Skeletal muscle tissue (tissue), 4 donors: ENCODE measurements around the gene CFH. TPM values are rescaled to one million over a fixed set of nuclear protein-coding genes. Genes with fewer than 3 reads are reported as not detected.

ENCODE experiments used
- H3K27ac ChIP-seq: one replicate; pipeline ENCODE4 v1.7.0; 2013; ENCODE audit warnings: mild to moderate bottlenecking, low read depth, low read length, inconsistent platforms
- H3K27me3 ChIP-seq, 3 donors: one replicate each; pipeline ENCODE4 v1.7.0; 2013; ENCODE audit warnings: low read length in 3 of 3; ENCODE audit not compliant: control insufficient read depth in 3 of 3, insufficient read depth in 3 of 3
- H3K36me3 ChIP-seq, 3 donors: one replicate each; pipeline ENCODE4 v1.7.0; 2013; ENCODE audit warnings: low read length in 3 of 3; ENCODE audit not compliant: control insufficient read depth in 3 of 3, insufficient read depth in 3 of 3
- H3K4me1 ChIP-seq, 3 donors: one replicate each; pipeline ENCODE4 v1.7.0; 2013; ENCODE audit warnings: low read length in 3 of 3, mild to moderate bottlenecking in 3 of 3; ENCODE audit not compliant: control insufficient read depth in 3 of 3, insufficient read depth in 3 of 3
- H3K4me3 ChIP-seq, 3 donors: one replicate each; pipeline ENCODE4 v1.7.0; 2013; ENCODE audit warnings: low read length in 3 of 3
- H3K9ac ChIP-seq, 3 donors: one replicate each; pipeline ENCODE4 v1.7.0; 2013; ENCODE audit warnings: low read length in 3 of 3, mild to moderate bottlenecking in 3 of 3, moderate library complexity in 2 of 3, low read depth in 1 of 3
- H3K9me3 ChIP-seq, 3 donors: one replicate each; pipeline ENCODE4 v1.7.0; 2013; ENCODE audit warnings: low read length in 3 of 3; ENCODE audit not compliant: control insufficient read depth in 3 of 3
- total RNA-seq: library from RNA; depleted of rRNA; stranded (reverse); fragments of >200 nt; gene quantifications from one replicate; pipeline ENCODE4 v1.2.3, GENCODE V29; 2014
- donor health status: Osteomylitis.

CFH gene
- total RNA-seq, 1 donor from 2014 or later = 119 TPM

DNA sequence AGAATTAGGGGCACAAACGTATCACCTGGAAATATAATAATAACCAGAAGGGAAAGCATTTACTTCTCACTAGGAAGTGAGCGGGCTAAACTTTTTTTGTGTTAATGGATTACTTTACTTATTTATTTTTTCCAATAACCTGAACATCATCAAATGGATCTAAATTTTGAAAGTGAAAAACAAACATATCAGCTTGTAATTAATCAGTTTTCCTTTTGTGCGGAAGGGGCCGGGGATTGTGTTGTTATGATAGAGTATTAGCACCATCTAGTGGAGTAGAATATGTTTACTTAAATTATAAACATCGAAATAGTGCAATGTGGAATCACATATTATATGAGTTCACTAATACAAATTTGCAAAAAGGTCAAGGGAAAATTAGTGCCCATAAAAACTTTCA is 9.0 kb downstream of the CFH start:
- Histone ChIP-seq H3K4me1 (peaks cover 4 to 8% (median 6%) of the 10 kb centered on the region in 3 donors), H3K36me3 (no peaks in the 10 kb centered on the region), H3K9ac (peak overlapping the region in 2 of 3 donors; percentile 3 to 35), H3K4me3 (peak overlapping the region in 2 of 3 donors; percentile 52 to 64), H3K27me3 (no peaks in the 10 kb centered on the region), H3K27ac (no peak overlapping the region), H3K9me3 (no peaks in the 10 kb centered on the region)

DNA sequence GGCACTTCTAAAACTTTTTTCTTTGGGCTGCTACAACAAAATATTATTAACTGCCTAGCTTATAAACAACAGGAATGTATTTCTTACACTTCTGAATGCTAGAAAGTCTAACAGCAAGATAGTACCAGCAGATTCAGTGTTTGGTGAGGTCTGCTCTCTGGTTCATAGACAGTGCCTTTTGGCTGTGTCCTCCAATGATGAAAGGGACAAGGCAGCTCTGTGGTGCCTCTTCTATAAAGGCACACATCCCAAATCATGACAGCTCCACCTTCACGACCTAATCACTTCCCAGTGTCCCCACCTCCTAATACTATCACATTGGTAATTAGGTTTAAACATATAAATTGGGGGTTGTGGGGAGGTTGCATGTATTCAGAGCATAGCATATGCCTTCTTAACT is 9.5 kb downstream of the CFH start:
- H3K4me3 ChIP-seq = no peak overlapping the region
- H3K36me3 ChIP-seq = no peaks in the 10 kb centered on the region
- H3K9ac ChIP-seq = no peak overlapping the region
- H3K27ac ChIP-seq = no peak overlapping the region
- no peaks in the 10 kb centered on the region for H3K27me3 ChIP-seq
- H3K9me3 ChIP-seq = no peaks in the 10 kb centered on the region
- H3K4me1 ChIP-seq = peaks cover 4 to 8% (median 6%) of the 10 kb centered on the region in 3 donors

DNA sequence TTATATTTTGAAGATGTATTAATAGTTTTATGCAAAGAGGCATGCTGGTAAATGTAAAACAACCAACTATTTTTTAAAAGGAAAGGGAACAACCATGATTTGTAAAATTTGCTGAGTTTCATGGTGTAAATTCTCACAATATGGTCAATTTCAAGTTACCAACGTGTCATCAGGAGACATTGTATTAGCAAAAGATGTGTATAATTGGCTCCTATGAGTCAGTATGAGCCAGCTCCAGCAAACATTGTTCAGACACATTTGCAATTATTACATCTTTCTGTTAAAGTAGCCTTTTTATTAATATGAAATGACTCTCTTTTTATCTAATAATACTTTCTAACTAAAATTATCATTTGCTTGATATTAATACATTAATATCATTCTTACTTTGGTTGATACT is 15.3 kb downstream of the CFH start:
- no peak overlapping the region for H3K27ac ChIP-seq
- peaks cover 0 to 2% (median 0%) of the 10 kb centered on the region in 3 donors for H3K36me3 ChIP-seq
- peaks cover 0 to 2% (median 0%) of the 10 kb centered on the region in 3 donors for H3K9me3 ChIP-seq
- no peak overlapping the region for H3K4me3 ChIP-seq
- no peaks in the 10 kb centered on the region for H3K4me1 ChIP-seq
- H3K9ac ChIP-seq = no peak overlapping the region
- no peaks in the 10 kb centered on the region for H3K27me3 ChIP-seq

DNA sequence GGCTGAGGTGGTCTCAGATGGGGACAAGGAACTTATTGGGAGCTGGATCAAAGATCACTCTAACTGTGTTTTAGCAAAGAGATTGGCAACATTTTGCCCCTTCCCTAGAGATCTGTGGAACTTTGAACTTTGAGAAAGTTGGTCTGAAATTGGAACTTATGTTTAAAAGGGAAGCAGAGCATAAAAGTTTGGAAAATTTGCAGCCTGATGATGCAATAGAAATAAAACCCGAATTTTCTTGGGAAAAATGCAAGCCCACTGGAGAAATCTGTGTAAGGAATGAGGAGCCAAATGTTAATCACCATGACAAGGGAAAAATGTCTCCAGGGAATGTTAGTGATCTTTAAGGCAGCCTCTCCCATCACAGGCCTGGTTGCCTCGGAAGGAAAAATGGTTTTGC is 17.2 kb downstream of the CFH start:
- H3K4me3 ChIP-seq = no peak overlapping the region
- peaks cover 0 to 4% (median 0%) of the 10 kb centered on the region in 3 donors for H3K36me3 ChIP-seq
- H3K27ac ChIP-seq = no peak overlapping the region
- H3K27me3 ChIP-seq = no peaks in the 10 kb centered on the region
- H3K9ac ChIP-seq = no peak overlapping the region
- no peaks in the 10 kb centered on the region for H3K4me1 ChIP-seq
- H3K9me3 ChIP-seq = peaks cover 0 to 2% (median 0%) of the 10 kb centered on the region in 3 donors

DNA sequence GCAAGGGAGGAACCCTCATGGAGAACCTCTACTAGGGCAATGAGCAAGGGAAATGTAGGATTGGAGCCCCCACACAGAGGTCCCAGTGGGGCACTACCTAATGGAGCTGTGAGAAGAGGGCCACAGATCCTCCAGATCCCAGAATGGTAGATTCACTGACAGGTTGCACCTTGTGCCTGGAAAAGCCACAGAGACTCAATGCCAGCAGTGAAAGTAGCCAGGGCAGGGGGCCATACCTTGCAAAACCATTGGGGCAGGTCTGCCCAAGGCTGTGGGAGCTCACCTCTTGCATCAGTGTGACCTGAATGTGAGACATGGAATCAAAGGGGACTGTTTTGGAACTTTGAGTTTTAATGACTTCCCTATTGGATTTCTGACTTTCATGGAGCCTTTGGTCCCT is 17.9 kb downstream of the CFH start:
- H3K4me3 ChIP-seq = no peak overlapping the region
- peaks cover 0 to 2% (median 0%) of the 10 kb centered on the region in 3 donors for H3K9me3 ChIP-seq
- H3K9ac ChIP-seq = no peak overlapping the region
- no peaks in the 10 kb centered on the region for H3K4me1 ChIP-seq
- no peaks in the 10 kb centered on the region for H3K27me3 ChIP-seq
- H3K36me3 ChIP-seq = peaks cover 0 to 4% (median 0%) of the 10 kb centered on the region in 3 donors
- H3K27ac ChIP-seq = no peak overlapping the region

DNA sequence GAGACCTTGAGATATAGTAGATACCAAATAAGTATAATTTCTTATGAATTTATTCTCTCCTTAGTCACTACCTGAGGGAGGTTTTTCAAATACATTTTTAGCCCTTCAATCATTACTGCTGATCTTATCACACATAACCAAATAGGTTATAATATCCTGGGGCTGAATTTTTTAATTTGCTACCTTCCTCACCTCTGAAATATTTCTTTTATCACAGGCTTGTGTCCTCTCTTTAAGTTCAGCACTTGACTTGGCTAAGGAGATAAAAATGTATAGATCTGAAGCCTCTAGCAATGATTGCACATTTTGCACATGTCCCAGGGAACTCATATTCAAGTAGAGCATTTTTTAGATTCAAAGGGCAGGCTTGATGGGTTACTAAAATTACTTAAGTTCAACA is 23.1 kb downstream of the CFH start:
- H3K27me3 ChIP-seq = no peaks in the 10 kb centered on the region
- peaks cover 0 to 12% (median 0%) of the 10 kb centered on the region in 3 donors for H3K36me3 ChIP-seq
- H3K4me1 ChIP-seq = no peaks in the 10 kb centered on the region
- H3K9ac ChIP-seq = no peak overlapping the region
- H3K9me3 ChIP-seq = no peaks in the 10 kb centered on the region
- H3K4me3 ChIP-seq = no peak overlapping the region
- no peak overlapping the region for H3K27ac ChIP-seq

DNA sequence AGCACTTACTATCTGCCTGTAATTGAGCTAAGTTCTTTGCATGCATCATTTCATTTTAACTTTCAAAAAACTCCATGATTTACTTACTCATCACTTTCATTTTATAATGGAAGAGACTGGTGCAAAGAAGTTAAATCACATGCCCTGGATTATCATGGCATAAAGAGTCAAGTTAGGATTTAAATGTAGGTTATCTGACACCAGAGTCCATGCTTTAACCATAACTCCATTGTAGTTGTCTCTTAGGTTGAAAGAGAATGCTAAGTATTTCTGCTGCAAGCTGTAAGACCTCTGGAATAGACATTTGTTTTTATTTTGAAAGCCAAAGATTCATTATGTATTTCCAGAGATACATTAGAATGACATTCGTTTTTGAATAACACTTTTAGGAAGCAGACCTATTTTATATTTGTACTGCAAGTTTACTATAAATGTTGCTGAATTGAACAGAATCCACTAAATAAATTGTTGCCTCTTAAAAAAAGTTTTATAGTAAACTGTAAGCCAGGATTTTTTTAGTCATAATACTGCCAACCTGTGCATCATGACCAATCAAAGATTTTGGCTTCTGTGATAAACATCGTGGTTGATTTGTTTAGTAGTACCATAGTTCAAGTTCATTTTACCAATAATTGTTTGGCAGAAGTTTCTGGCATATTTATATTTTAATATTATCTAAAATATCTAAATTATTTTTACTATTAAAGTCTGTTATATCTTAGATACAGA is 26.1 kb downstream of the CFH start:
- Histone ChIP-seq H3K27me3 (no peaks in the 10 kb centered on the region), H3K9me3 (no peaks in the 10 kb centered on the region), H3K4me3 (no peak overlapping the region), H3K9ac (no peak overlapping the region), H3K27ac (no peak overlapping the region), H3K36me3 (peaks cover 0 to 15% (median 0%) of the 10 kb centered on the region in 3 donors), H3K4me1 (no peaks in the 10 kb centered on the region)

DNA sequence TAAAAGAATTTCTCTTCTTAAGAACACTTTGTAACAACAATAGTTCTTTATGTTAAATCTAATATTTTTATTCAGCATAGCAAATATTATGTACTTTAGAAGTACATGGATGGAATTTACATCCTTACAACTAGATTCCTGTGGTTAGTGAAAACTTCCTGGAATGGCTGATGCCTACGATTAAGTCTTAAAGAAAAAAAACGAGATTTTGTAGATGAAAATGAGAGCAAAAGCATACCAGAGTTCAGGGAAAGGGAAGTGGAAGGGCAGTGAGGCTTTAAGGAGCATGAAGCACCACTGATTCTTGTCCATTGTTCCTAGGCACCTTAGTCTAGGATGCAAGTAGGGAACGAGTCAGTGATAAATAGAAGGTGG is 26.7 kb downstream of the CFH start:
- H3K36me3 ChIP-seq = peaks cover 0 to 15% (median 0%) of the 10 kb centered on the region in 3 donors

DNA sequence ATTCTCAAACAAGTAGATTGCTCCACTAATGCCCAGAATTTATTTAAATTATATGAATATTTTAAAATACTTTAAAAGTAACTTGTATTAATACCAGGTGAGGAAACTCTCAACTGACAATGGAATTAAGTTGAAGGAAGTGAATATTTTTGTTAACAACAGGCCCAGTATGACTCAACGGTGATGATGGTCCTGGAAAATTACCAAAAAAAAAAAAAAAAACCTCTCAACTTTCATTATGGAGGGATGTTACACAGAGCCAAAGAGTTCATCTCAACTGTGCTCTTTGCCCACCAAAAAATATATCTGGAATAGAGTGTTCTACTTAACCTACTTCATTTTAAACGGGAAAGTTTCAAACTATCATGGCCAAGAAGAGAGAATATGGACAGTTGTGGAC is 28.3 kb downstream of the CFH start:
- Histone ChIP-seq H3K27me3 (no peaks in the 10 kb centered on the region), H3K4me1 (no peaks in the 10 kb centered on the region), H3K9me3 (no peaks in the 10 kb centered on the region), H3K9ac (no peak overlapping the region), H3K36me3 (peaks cover 0 to 11% (median 0%) of the 10 kb centered on the region in 3 donors), H3K27ac (no peak overlapping the region), H3K4me3 (no peak overlapping the region)

More for the DNA sequence above, 26.7 kb downstream of the CFH start:
- no peak overlapping the region for H3K9ac ChIP-seq
- no peaks in the 10 kb centered on the region for H3K27me3 ChIP-seq
- H3K9me3 ChIP-seq = no peaks in the 10 kb centered on the region
- H3K4me1 ChIP-seq = no peaks in the 10 kb centered on the region
- H3K4me3 ChIP-seq = no peak overlapping the region
- H3K27ac ChIP-seq = no peak overlapping the region

DNA sequence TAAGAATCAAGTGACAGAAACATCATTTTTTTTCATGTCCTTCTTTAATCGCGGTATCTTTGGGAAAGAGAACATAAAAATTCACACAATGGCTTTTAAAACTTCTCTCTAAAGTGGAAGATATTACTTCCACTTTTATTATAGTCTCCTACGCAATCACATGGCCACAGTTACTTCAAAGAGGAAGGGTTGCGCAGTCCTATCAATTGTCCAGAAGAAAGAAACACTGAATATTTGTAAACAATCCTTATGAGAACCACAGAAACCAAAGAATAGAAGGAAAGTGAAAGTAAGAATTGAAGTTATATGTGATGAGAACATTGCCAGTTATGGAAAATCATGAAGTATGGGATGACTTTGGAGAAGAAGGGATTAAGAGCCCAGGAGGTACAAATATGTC is 32.6 kb downstream of the CFH start:
- Histone ChIP-seq H3K9me3 (no peaks in the 10 kb centered on the region), H3K4me1 (no peaks in the 10 kb centered on the region), H3K36me3 (peaks cover 0 to 10% (median 9%) of the 10 kb centered on the region in 3 donors), H3K27me3 (no peaks in the 10 kb centered on the region), H3K9ac (no peak overlapping the region), H3K4me3 (no peak overlapping the region), H3K27ac (no peak overlapping the region)
